Neural cell (in vitro differentiated cells): ENCODE data around the gene SLC16A3. TPM values are rescaled to one million over a fixed set of nuclear protein-coding genes. Genes with fewer than 3 reads are reported as not detected.

ENCODE experiments used
- H2AFZ ChIP-seq: fragments of 200-600, 300-800 bp; sonication (generic), shearing (Covaris generic); 2 replicates; pipeline ENCODE4 v1.6.0; 2014; ENCODE audit warnings: low read depth, mild to moderate bottlenecking, antibody characterized with exemption, low read length, moderate library complexity
- H3F3A ChIP-seq: fragments of 200-600 bp; shearing (Covaris generic); 2 replicates; pipeline ENCODE4 v1.6.1; 2016; ENCODE audit warnings: mild to moderate bottlenecking, moderate library complexity, mixed read lengths, antibody characterized with exemption, low read length; ENCODE audit not compliant: insufficient read depth, poor library complexity, severe bottlenecking
- H3K27ac ChIP-seq: fragments of 200-600, 300-800 bp; sonication (generic), shearing (Covaris generic); 2 replicates; pipeline ENCODE4 v1.5.1; 2014; ENCODE audit warnings: mild to moderate bottlenecking, low read length, moderate library complexity
- H3K27me3 ChIP-seq: fragments of 300-800, 200-600 bp; sonication (generic), shearing (Covaris generic); 2 replicates; pipeline ENCODE4 v1.6.0; 2014; ENCODE audit warnings: mild to moderate bottlenecking, low read depth, low read length, moderate library complexity; ENCODE audit not compliant: insufficient read depth
- H3K36me3 ChIP-seq: fragments of 300-800, 200-600 bp; sonication (generic), shearing (Covaris generic); 2 replicates; pipeline ENCODE4 v1.5.1; 2014; ENCODE audit warnings: mild to moderate bottlenecking, antibody characterized with exemption, low read length, moderate library complexity; ENCODE audit not compliant: insufficient read depth
- H3K4me2 ChIP-seq: fragments of 300-800, 200-600 bp; sonication (generic), shearing (Covaris generic); 2 replicates; pipeline ENCODE4 v1.6.0; 2014; ENCODE audit warnings: mild to moderate bottlenecking, low read length
- H3K4me3 ChIP-seq: fragments of 300-800, 200-600 bp; sonication (generic), shearing (Covaris generic); 2 replicates; pipeline ENCODE4 v1.5.1; 2014; ENCODE audit warnings: mild to moderate bottlenecking, low read length, moderate library complexity
- H3K79me2 ChIP-seq: fragments of 200-600 bp; shearing (Covaris generic); replicated peaks from 2 replicates; pipeline ENCODE4 v1.6.0; 2014; ENCODE audit warnings: mild to moderate bottlenecking, low read length, moderate library complexity; ENCODE audit not compliant: insufficient read depth
- H3K9ac ChIP-seq: fragments of 300-800, 200-600 bp; sonication (generic), shearing (Covaris generic); 2 replicates; pipeline ENCODE4 v1.6.1; 2016; ENCODE audit warnings: mild to moderate bottlenecking, low read length, mixed read lengths
- H3K9me2 ChIP-seq: fragments of 200-600 bp; shearing (Covaris generic); 2 replicates; pipeline ENCODE4 v1.6.1; 2016; ENCODE audit warnings: mild to moderate bottlenecking, low read length, mixed read lengths; ENCODE audit not compliant: insufficient read depth
- H3K9me3 ChIP-seq: fragments of 200-600, 300-800 bp; sonication (generic), shearing (Covaris generic); 2 replicates; pipeline ENCODE4 v1.6.1; 2016; ENCODE audit warnings: mild to moderate bottlenecking, mixed run types, low read length, moderate library complexity, mixed read lengths
- H4K20me1 ChIP-seq: fragments of 200-600 bp; shearing (Covaris generic); 2 replicates; pipeline ENCODE4 v1.6.1; 2016; ENCODE audit warnings: mild to moderate bottlenecking, mixed run types; ENCODE audit not compliant: insufficient read depth
- CTCF ChIP-seq: fragments of 450-650 bp; IDR thresholded peaks from 2 replicates; pipeline ENCODE4 v1.5.1; 2014; ENCODE audit warnings: antibody characterized with exemption, mild to moderate bottlenecking, moderate library complexity; ENCODE audit not compliant: poor library complexity, severe bottlenecking
- EP300 ChIP-seq: fragments of 450-650 bp; conservative IDR thresholded peaks from 2 replicates; pipeline ENCODE4 v1.6.1; 2014; ENCODE audit warnings: antibody characterized with exemption, mild to moderate bottlenecking, moderate library complexity; ENCODE audit not compliant: poor library complexity, severe bottlenecking
- EZH2 ChIP-seq: fragments of 200-600, 300-800 bp; shearing (Covaris generic), sonication (generic); IDR thresholded peaks from 2 replicates; pipeline ENCODE4 v1.6.1; 2014; ENCODE audit warnings: antibody characterized with exemption, low read length, borderline replicate concordance, mild to moderate bottlenecking; ENCODE audit not compliant: insufficient read depth, poor library complexity, severe bottlenecking
- MXI1 ChIP-seq: fragments of 450-650 bp; conservative IDR thresholded peaks from 2 replicates; pipeline ENCODE4 v1.6.1; 2014; ENCODE audit warnings: antibody characterized with exemption, mild to moderate bottlenecking; ENCODE audit not compliant: poor library complexity, severe bottlenecking
- POLR2AphosphoS5 ChIP-seq: IDR thresholded peaks from 2 replicates; pipeline ENCODE4 v1.6.1; 2012
- RAD21 ChIP-seq: fragments of 450-650 bp; conservative IDR thresholded peaks from 2 replicates; pipeline ENCODE4 v1.6.1; 2014; ENCODE audit warnings: antibody characterized with exemption, mild to moderate bottlenecking, moderate library complexity
- SMC3 ChIP-seq: fragments of 450-650 bp; conservative IDR thresholded peaks from 2 replicates; pipeline ENCODE4 v1.6.1; 2014; ENCODE audit warnings: antibody characterized with exemption, mild to moderate bottlenecking, moderate library complexity; ENCODE audit not compliant: poor library complexity
- TAF1 ChIP-seq: IDR thresholded peaks from 2 replicates; pipeline ENCODE4 v1.6.1; 2012; ENCODE audit warnings: low read depth
- polyA plus RNA-seq: library from polyadenylated mRNA; depleted of rRNA; stranded (reverse); fragments of >200 nt; gene quantifications from 2 replicates; pipeline ENCODE4 v1.2.3, GENCODE V29; 2014
- TF ChIP-seq, protein P1 (sequence below): IDR thresholded peaks from 2 replicates; pipeline ENCODE4 v1.6.1; 2012; ENCODE audit warnings: borderline replicate concordance

SLC16A3 gene
- polyA plus RNA-seq, 1 donor from 2014 or later = 0.56 TPM

GRCh38 chr17:82214012-82214628, 14.7 kb upstream of the SLC16A3 start:
- Histone ChIP-seq H4K20me1 (no peaks in the 10 kb centered on the region), H3K9me3 (no peaks in the 10 kb centered on the region), H2AFZ (no peak overlapping the region), H3K27me3 (no peaks in the 10 kb centered on the region), H3F3A (no peaks in the 10 kb centered on the region), H3K9me2 (no peaks in the 10 kb centered on the region), H3K27ac (no peak overlapping the region), H3K4me3 (no peak overlapping the region), H3K4me2 (no peak overlapping the region), H3K9ac (no peak overlapping the region), H3K79me2 (peaks cover 16% of the 10 kb centered on the region), H3K36me3 (no peaks in the 10 kb centered on the region)
- TF ChIP-seq SMC3 = no peak
- TF ChIP-seq EZH2 = no peak
- TF ChIP-seq CTCF = no peak
- no peak for TF ChIP-seq TAF1
- TF ChIP-seq EP300 = no peak
- TF ChIP-seq MXI1 = no peak
- TF ChIP-seq, protein P1, sequence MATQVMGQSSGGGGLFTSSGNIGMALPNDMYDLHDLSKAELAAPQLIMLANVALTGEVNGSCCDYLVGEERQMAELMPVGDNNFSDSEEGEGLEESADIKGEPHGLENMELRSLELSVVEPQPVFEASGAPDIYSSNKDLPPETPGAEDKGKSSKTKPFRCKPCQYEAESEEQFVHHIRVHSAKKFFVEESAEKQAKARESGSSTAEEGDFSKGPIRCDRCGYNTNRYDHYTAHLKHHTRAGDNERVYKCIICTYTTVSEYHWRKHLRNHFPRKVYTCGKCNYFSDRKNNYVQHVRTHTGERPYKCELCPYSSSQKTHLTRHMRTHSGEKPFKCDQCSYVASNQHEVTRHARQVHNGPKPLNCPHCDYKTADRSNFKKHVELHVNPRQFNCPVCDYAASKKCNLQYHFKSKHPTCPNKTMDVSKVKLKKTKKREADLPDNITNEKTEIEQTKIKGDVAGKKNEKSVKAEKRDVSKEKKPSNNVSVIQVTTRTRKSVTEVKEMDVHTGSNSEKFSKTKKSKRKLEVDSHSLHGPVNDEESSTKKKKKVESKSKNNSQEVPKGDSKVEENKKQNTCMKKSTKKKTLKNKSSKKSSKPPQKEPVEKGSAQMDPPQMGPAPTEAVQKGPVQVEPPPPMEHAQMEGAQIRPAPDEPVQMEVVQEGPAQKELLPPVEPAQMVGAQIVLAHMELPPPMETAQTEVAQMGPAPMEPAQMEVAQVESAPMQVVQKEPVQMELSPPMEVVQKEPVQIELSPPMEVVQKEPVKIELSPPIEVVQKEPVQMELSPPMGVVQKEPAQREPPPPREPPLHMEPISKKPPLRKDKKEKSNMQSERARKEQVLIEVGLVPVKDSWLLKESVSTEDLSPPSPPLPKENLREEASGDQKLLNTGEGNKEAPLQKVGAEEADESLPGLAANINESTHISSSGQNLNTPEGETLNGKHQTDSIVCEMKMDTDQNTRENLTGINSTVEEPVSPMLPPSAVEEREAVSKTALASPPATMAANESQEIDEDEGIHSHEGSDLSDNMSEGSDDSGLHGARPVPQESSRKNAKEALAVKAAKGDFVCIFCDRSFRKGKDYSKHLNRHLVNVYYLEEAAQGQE = no peak
- no peak for TF ChIP-seq POLR2AphosphoS5
- no peak for TF ChIP-seq RAD21

GRCh38 chr17:82215095-82215971, 13.5 kb upstream of the SLC16A3 start:
- TF ChIP-seq CTCF = no peak
- no peak for TF ChIP-seq RAD21
- TF ChIP-seq MXI1 = no peak
- TF ChIP-seq, protein P1 = no peak
- TF ChIP-seq EZH2 = no peak
- TF ChIP-seq EP300 = no peak
- no peak for TF ChIP-seq POLR2AphosphoS5
- no peak for TF ChIP-seq SMC3
- TF ChIP-seq TAF1 = no peak
- no peak overlapping the region for H3K27ac ChIP-seq
- H4K20me1 ChIP-seq = no peaks in the 10 kb centered on the region
- no peaks in the 10 kb centered on the region for H3K9me3 ChIP-seq
- H3K27me3 ChIP-seq = no peaks in the 10 kb centered on the region
- no peak overlapping the region for H3K4me3 ChIP-seq
- no peaks in the 10 kb centered on the region for H3F3A ChIP-seq
- H3K9me2 ChIP-seq = no peaks in the 10 kb centered on the region
- no peak overlapping the region for H2AFZ ChIP-seq
- H3K9ac ChIP-seq = no peak overlapping the region
- no peak overlapping the region for H3K4me2 ChIP-seq
- peaks cover 12% of the 10 kb centered on the region for H3K79me2 ChIP-seq
- no peaks in the 10 kb centered on the region for H3K36me3 ChIP-seq
